GM20431 (cell line): ENCODE results near the gene RNF5.

ENCODE experiments used
- in situ Hi-C: fragments of 300-500 bp; cut with MseI, MboI; formaldehyde crosslinking; loops from one replicate; pipeline ENCODE4 v1.15.0; 2020; ENCODE audit warnings: low sequenced_read_pairs; ENCODE audit not compliant: unreplicated experiment

The RNF5 gene

GRCh38 chr6:32151863-32152768 is 26.1 kb upstream of the RNF5 start, which contains the start of gene PRRT1:
Gene PRRT1 (minus strand): TSS chr6:32151939. CDS start chr6:32151827, 112 bp downstream.
- in situ Hi-C loops = no loop called here

GRCh38 chr6:32152769-32153563 is 25.2 kb upstream of the RNF5 start:
- in situ Hi-C loops = no loop called here

GRCh38 chr6:32153564-32154513 is 24.4 kb upstream of the RNF5 start, which contains the start of gene PPT2:
Gene PPT2 (plus strand): TSS chr6:32154141. CDS start chr6:32154595, 454 bp downstream.
- in situ Hi-C loops = no loop called here

- in situ Hi-C loops = no loop called here
Measured at GRCh38 chr6:32154514-32155161, 23.6 kb upstream of the RNF5 start.

GRCh38 chr6:32156891-32157290 is 21.3 kb upstream of the RNF5 start:
- in situ Hi-C loops = no loop called here

- in situ Hi-C loops = no loop called here
Measured at GRCh38 chr6:32158052-32158451, 20.2 kb upstream of the RNF5 start.

- in situ Hi-C loops = no loop called here
Measured at GRCh38 chr6:32163559-32164258, 14.5 kb upstream of the RNF5 start.

- in situ Hi-C loops = no loop called here
Measured at GRCh38 chr6:32164295-32164694, 13.9 kb upstream of the RNF5 start, which contains the start of gene EGFL8. Gene EGFL8 (plus strand): TSS chr6:32164595. CDS start chr6:32166166, 1,571 bp downstream.

GRCh38 chr6:32166411-32167061 is 11.7 kb upstream of the RNF5 start:
- in situ Hi-C loops = no loop called here

- in situ Hi-C loops = no loop called here
Measured at GRCh38 chr6:32167154-32167760, 10.9 kb upstream of the RNF5 start.

GRCh38 chr6:32167761-32168262 is 10.4 kb upstream of the RNF5 start:
- in situ Hi-C loops = no loop called here

GRCh38 chr6:32168350-32168749 is 9.9 kb upstream of the RNF5 start:
- in situ Hi-C loops = no loop called here

- in situ Hi-C loops = no loop called here
Measured at GRCh38 chr6:32168807-32169591, 9.2 kb upstream of the RNF5 start.

GRCh38 chr6:32170294-32170693 is 7.9 kb upstream of the RNF5 start:
- in situ Hi-C loops = no loop called here

GRCh38 chr6:32171234-32171633 is 7.0 kb upstream of the RNF5 start:
- in situ Hi-C loops = no loop called here

- in situ Hi-C loops = no loop called here
Measured at GRCh38 chr6:32173051-32173727, 5.0 kb upstream of the RNF5 start.
